Thyroid gland (tissue), 4 donors: ENCODE measurements around the gene GRIA1.

Source experiments
- POLR2A ChIP-seq, 2 donors: fragments of 450-650 bp; IDR thresholded peaks; one replicate each; pipeline ENCODE4 v1.6.1; 2017; ENCODE audit warnings: antibody characterized with exemption in 2 of 2, mild to moderate bottlenecking in 2 of 2, moderate library complexity in 1 of 2
- TF ChIP-seq, protein P1 (sequence below), 6 experiments: fragments of 200-600 bp in 3 of 6; fragments of 450-650 bp in 3 of 6; sonication (generic) in 3 of 6; IDR thresholded peaks; one replicate each; pipeline ENCODE4 v1.5.1; 2016 to 2019; ENCODE audit warnings: antibody characterized with exemption in 6 of 6, mild to moderate bottlenecking in 2 of 6, inconsistent platforms in 1 of 6, moderate library complexity in 1 of 6

DNA sequence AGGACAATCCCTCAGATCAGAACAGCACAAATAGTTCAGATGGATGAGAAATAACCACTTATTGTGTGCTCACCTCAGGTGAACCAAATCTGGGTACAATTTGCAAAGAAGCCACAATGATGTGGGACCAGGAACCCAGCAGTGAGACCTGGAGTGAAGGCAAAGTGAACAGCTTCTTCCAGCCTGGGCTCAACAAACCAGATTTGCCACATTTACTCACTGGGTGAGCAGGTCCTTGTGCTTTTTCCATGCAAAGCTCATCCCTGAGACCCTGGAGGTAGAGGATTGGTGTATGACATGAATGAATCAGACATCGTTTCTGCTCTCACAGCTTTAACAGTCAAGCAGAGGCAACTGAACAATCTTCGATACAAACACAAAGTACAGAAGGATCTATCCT lies 29.1 kb upstream of the GRIA1 start:
- TF ChIP-seq, protein P1, sequence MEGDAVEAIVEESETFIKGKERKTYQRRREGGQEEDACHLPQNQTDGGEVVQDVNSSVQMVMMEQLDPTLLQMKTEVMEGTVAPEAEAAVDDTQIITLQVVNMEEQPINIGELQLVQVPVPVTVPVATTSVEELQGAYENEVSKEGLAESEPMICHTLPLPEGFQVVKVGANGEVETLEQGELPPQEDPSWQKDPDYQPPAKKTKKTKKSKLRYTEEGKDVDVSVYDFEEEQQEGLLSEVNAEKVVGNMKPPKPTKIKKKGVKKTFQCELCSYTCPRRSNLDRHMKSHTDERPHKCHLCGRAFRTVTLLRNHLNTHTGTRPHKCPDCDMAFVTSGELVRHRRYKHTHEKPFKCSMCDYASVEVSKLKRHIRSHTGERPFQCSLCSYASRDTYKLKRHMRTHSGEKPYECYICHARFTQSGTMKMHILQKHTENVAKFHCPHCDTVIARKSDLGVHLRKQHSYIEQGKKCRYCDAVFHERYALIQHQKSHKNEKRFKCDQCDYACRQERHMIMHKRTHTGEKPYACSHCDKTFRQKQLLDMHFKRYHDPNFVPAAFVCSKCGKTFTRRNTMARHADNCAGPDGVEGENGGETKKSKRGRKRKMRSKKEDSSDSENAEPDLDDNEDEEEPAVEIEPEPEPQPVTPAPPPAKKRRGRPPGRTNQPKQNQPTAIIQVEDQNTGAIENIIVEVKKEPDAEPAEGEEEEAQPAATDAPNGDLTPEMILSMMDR (IDR thresholded peaks at IDR 0.05) = no peak
- TF ChIP-seq POLR2A (IDR thresholded peaks at IDR 0.05) = no peak
